Small intestine (tissue), 7 donors: ENCODE measurements around the gene IPCEF1. TPM values are rescaled to one million over a fixed set of nuclear protein-coding genes. Genes with fewer than 3 reads are reported as not detected.
"Not testable (repeated sequence)": the region's sequence is repeated elsewhere in the genome, so short reads cannot be mapped to it uniquely, and the experiment has no call there.

ENCODE experiments used
- DNase-seq, 2 donors: peaks; one replicate each; pipeline versions ENCODE4 v3.0.0 to v3.0.0-alpha.2; 2013
- FAIRE-seq: peaks from 2 replicates; lab custom pipeline; 2012; peaks lifted over from hg19 to GRCh38; lab: Jason Lieb, UNC
- H3K27ac ChIP-seq, 3 donors: one replicate each; pipeline ENCODE4 v1.5.1; 2013; ENCODE audit warnings: low read length in 2 of 3, mild to moderate bottlenecking in 2 of 3, control low read depth in 1 of 3, inconsistent platforms in 1 of 3, low read depth in 1 of 3, moderate library complexity in 1 of 3
- H3K27me3 ChIP-seq, 3 donors: one replicate each; pipeline ENCODE4 v1.6.1; 2013; ENCODE audit warnings: low read length in 3 of 3, inconsistent platforms in 1 of 3; ENCODE audit not compliant: control insufficient read depth in 3 of 3, insufficient read depth in 3 of 3
- H3K36me3 ChIP-seq, 3 donors: one replicate each; pipeline ENCODE4 v1.6.1; 2013; ENCODE audit warnings: low read length in 3 of 3, inconsistent platforms in 1 of 3, low read depth in 1 of 3, mild to moderate bottlenecking in 1 of 3, moderate library complexity in 1 of 3; ENCODE audit not compliant: control insufficient read depth in 3 of 3, insufficient read depth in 2 of 3
- H3K4me1 ChIP-seq, 3 donors: one replicate each; pipeline ENCODE4 v1.6.1; 2013; ENCODE audit warnings: low read length in 2 of 3, inconsistent platforms in 1 of 3, low read depth in 1 of 3, mild to moderate bottlenecking in 1 of 3, moderate library complexity in 1 of 3; ENCODE audit not compliant: control insufficient read depth in 3 of 3, insufficient read depth in 2 of 3
- H3K4me3 ChIP-seq, 3 donors: one replicate each; pipeline ENCODE4 v1.5.1; 2013; ENCODE audit warnings: low read length in 3 of 3, control low read depth in 1 of 3, inconsistent platforms in 1 of 3, low read depth in 1 of 3, mild to moderate bottlenecking in 1 of 3, moderate library complexity in 1 of 3
- H3K9me3 ChIP-seq, 2 donors: one replicate each; pipeline ENCODE4 v1.6.1; 2013; ENCODE audit warnings: low read depth in 1 of 2, low read length in 1 of 2; ENCODE audit not compliant: control insufficient read depth in 2 of 2, insufficient read depth in 1 of 2
- WGBS, 3 donors: extraction: QIAGEN DNeasy Blood & Tissue Kit; methylation state at CpG; one replicate each; pipeline ENCODE4 v1.1.7; 2013; 5-methylcytosine and 5-hydroxymethylcytosine counted together
- polyA plus RNA-seq, 4 donors: library from polyadenylated mRNA; stranded (reverse) in 3 of 4; unstranded in 1 of 4; fragments of 200-250 nt in 3 of 4; fragments of 120-200 nt in 1 of 4; gene quantifications; one replicate each; pipeline versions ENCODE4 v1.2.1 to v1.2.3, GENCODE V29; 2013
- donor health status: healthy with polysubstance abuse.
- donor health status: control.
- donor health status: control.
- donor health status: Bipolar disorder and iron deficiency.
- donor health status: healthy.

The IPCEF1 gene
- polyA plus RNA-seq, 4 donors = 0.45 to 2.1 (median 0.79) TPM

- H3K4me3 ChIP-seq = no peak overlapping the region
- H3K27ac ChIP-seq = peak overlapping the region in 1 of 3 donors; percentile 18
- no peak for DNase-seq
- H3K36me3 ChIP-seq = no peaks in the 10 kb centered on the region
- FAIRE-seq = no peak
- H3K27me3 ChIP-seq = no peaks in the 10 kb centered on the region
- WGBS, 3 donors = 62 to 80% (median 68%) methylated on average over 3 of the region's 3 CpGs
- no peaks in the 10 kb centered on the region for H3K9me3 ChIP-seq
- no peaks in the 10 kb centered on the region for H3K4me1 ChIP-seq
Measured at GRCh38 chr6:154320181-154320580, 36.4 kb downstream of the IPCEF1 start.

GRCh38 chr6:154319231-154319858 lies 37.3 kb downstream of the IPCEF1 start:
- Histone ChIP-seq H3K4me3 (no peak overlapping the region), H3K4me1 (no peaks in the 10 kb centered on the region), H3K9me3 (no peaks in the 10 kb centered on the region), H3K27ac (no peak overlapping the region), H3K36me3 (no peaks in the 10 kb centered on the region), H3K27me3 (no peaks in the 10 kb centered on the region)
- 41 to 65% (median 63%) methylated on average over 8 of the region's 8 CpGs for WGBS, 3 donors
- DNase-seq (peak in 1 of 2 donors; percentile 20), FAIRE-seq (no peak)

GRCh38 chr6:154318721-154319120 lies 37.9 kb downstream of the IPCEF1 start:
- Histone ChIP-seq H3K36me3 (no peaks in the 10 kb centered on the region), H3K9me3 (no peaks in the 10 kb centered on the region), H3K4me1 (no peaks in the 10 kb centered on the region), H3K4me3 (no peak overlapping the region), H3K27me3 (no peaks in the 10 kb centered on the region), H3K27ac (no peak overlapping the region)
- no peak for DNase-seq
- FAIRE-seq = no peak
- WGBS, 3 donors = 74 to 84% (median 80%) methylated on average over 1 of the region's 1 CpG

- Histone ChIP-seq H3K4me3 (no peak overlapping the region), H3K36me3 (no peaks in the 10 kb centered on the region), H3K27me3 (no peaks in the 10 kb centered on the region), H3K4me1 (no peaks in the 10 kb centered on the region), H3K9me3 (no peaks in the 10 kb centered on the region), H3K27ac (no peak overlapping the region)
- DNase-seq = no peak
- WGBS, 3 donors = 95 to 97% (median 95%) methylated on average over 1 of the region's 1 CpG
- FAIRE-seq = no peak
Measured at GRCh38 chr6:154316131-154316530, 40.5 kb downstream of the IPCEF1 start.

GRCh38 chr6:154314084-154314483 lies 42.5 kb downstream of the IPCEF1 start:
- FAIRE-seq = no peak
- Histone ChIP-seq H3K4me1 (no peaks in the 10 kb centered on the region), H3K36me3 (no peaks in the 10 kb centered on the region), H3K9me3 (no peaks in the 10 kb centered on the region), H3K27me3 (no peaks in the 10 kb centered on the region), H3K4me3 (no peak overlapping the region), H3K27ac (no peak overlapping the region)
- 16 to 52% (median 28%) methylated on average over 1 of the region's 1 CpG for WGBS, 3 donors
- DNase-seq = no peak

- DNase-seq (no peak), FAIRE-seq (no peak)
- H3K4me3 ChIP-seq = no peak overlapping the region
- WGBS, 3 donors = 80 to 86% (median 80%) methylated on average over 2 of the region's 2 CpGs
- no peaks in the 10 kb centered on the region for H3K4me1 ChIP-seq
- no peaks in the 10 kb centered on the region for H3K36me3 ChIP-seq
- H3K27me3 ChIP-seq = no peaks in the 10 kb centered on the region
- no peaks in the 10 kb centered on the region for H3K9me3 ChIP-seq
- H3K27ac ChIP-seq = no peak overlapping the region
Measured at GRCh38 chr6:154308986-154309385, 47.6 kb downstream of the IPCEF1 start.

- Histone ChIP-seq H3K27ac (no peak overlapping the region), H3K9me3 (no peaks in the 10 kb centered on the region), H3K27me3 (no peaks in the 10 kb centered on the region), H3K36me3 (no peaks in the 10 kb centered on the region), H3K4me3 (no peak overlapping the region), H3K4me1 (no peaks in the 10 kb centered on the region)
- WGBS, 3 donors = 73 to 80% (median 80%) methylated on average over 7 of the region's 7 CpGs
- DNase-seq (no peak), FAIRE-seq (no peak)
Measured at GRCh38 chr6:154307696-154308425, 48.7 kb downstream of the IPCEF1 start.

GRCh38 chr6:154307147-154307546 lies 49.5 kb downstream of the IPCEF1 start:
- WGBS, 3 donors = 90 to 94% (median 94%) methylated on average over 6 of the region's 6 CpGs
- DNase-seq = not testable (repeated sequence)

More at GRCh38 chr6:154307147-154307546, 49.5 kb downstream of the IPCEF1 start:
- not testable (repeated sequence) for H3K36me3 ChIP-seq, FAIRE-seq, H3K27ac ChIP-seq, H3K27me3 ChIP-seq, H3K4me3 ChIP-seq, H3K4me1 ChIP-seq, H3K9me3 ChIP-seq
